GM19395 (cell line): ENCODE measurements around the gene DPEP2NB.
"Not testable (repeated sequence)": the region's sequence is repeated elsewhere in the genome, so short reads cannot be mapped to it uniquely, and the experiment has no call there.

Experiments
- ATAC-seq: cut with Tn5 transposase; IDR thresholded peaks from one replicate; pipeline ENCODE4 v1.9.1; 2021; ENCODE audit warnings: mild to moderate bottlenecking, moderate library complexity; ENCODE audit not compliant: unreplicated experiment

Gene DPEP2NB

DNA sequence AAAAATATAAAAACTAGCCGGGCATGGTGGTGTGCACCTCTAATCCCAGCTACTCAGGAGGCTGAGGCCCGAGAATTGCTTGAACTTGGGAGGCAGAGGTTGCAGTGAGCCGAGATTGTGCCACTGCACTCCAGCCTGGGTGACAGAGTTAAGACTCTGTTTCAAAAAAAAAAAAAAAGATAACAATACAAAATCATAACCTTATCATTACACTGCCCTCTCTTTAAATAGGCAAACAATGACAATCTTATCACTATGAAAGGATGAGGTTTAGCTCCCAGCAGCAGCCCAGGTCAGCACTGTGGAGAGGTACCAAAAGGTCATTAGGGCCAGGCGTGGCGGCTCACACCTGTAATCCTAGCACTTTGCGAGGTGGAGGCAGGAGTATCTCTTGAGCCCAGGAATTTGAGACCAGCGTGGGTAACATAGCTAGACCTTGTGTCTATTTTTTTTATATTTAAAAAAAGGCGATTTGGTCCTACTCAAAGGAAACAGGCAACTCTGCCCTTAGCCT is 3.5 kb upstream of the DPEP2NB start:
- ATAC-seq = no peak

DNA sequence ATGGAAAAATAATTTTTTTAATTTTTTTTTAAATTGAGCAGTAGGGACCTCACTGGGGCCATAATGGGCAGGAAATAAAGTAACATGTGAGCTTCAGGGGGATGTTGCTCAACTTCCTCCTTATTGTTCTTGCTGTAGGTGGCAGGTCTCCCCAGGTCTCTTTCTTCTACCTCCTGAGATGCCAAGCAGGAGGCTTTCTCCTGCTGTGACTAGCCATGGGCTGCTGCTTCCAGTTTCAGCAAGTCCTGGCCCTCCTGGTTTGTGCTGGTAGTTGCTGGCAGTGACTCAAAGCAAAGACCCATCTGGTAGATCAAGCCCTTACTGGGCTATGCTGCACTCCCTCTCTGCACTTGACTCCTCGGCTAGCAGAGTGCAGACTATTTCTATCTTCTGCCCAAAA is 2.3 kb downstream of the DPEP2NB start:
- ATAC-seq = no peak

- ATAC-seq = not testable (repeated sequence)
Observed at GRCh38 chr16:68009872-68010271, 5.8 kb downstream of the DPEP2NB start.

GRCh38 chr16:68009157-68009735 is 6.5 kb downstream of the DPEP2NB start:
- ATAC-seq = no peak

DNA sequence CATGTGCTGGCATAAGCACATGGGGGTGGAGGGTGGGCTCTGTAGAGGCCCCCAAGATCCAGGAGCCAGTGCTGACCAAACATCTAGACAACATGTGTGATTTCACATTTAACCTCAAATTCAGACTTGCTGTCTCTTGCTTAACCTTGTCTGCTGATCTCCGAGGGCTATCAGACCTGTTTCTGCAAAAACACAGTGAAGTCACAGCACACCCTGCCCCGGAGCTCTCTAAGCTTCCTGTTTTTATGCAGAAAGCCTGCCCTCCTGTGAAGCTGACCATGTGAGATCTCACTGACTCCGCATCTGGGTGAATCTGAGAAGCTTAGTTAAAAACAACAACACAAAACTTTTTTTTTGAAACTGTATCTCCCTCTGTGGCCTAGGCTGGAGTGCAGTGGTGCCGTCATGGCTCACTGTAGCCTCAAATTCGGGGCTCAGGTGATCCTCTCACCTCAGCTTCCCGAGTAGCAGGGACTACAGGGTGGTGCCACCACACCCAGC is 9.9 kb downstream of the DPEP2NB start:
- ATAC-seq = no peak

GRCh38 chr16:68005211-68005610 is 10.5 kb downstream of the DPEP2NB start:
- no peak for ATAC-seq

GRCh38 chr16:68003031-68003430 is 12.7 kb downstream of the DPEP2NB start:
- ATAC-seq = no peak

GRCh38 chr16:68000450-68000849 is 15.3 kb downstream of the DPEP2NB start:
- no peak for ATAC-seq

DNA sequence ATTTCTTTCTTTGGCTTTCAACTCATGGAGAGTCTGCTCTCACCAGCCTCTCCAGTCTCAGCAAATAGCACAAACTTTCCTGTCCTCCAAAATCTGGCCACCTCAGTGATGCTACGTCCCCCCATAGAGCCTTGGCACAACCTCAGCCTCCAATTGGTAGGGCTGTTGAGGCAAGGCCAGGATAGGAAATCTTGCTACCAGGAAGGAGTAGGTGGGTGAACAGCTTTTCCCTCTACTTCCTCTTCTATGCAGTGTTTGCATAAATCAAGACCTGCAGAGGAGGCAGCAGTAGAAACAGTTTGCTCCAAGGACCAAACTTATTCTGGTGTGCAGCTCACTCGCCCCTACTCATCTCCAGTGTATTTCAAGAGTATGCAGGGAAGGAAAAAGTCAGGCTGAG is 15.7 kb downstream of the DPEP2NB start:
- ATAC-seq = no peak

GRCh38 chr16:67998779-67999688 is 16.7 kb downstream of the DPEP2NB start, which contains the start of gene DPEP2:
DPEP2 (minus strand) TSS chr16:67999484; CDS start chr16:67993212, 6,272 bp downstream.
- not testable (repeated sequence) for ATAC-seq

- not testable (repeated sequence) for ATAC-seq
Observed at GRCh38 chr16:67998231-67998778, 17.4 kb downstream of the DPEP2NB start.

DNA sequence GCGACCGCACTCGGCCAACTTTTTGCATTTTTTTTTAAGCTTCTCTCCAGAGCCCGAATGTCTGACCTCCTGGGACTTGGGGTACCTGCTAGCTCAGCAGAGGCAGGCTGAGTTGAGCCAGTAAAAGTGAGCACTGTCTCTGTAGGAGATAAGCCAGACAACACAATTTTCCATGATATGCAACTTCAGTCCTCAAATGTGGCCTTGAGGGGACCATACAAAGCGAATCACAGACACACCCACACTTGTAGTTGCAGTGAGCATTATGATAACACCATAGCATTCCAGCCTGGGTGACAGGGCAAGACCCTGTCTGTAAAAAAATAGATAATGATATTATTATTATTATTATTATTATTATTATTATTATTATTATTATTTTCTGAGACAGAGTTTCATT is 19.0 kb downstream of the DPEP2NB start:
- no peak for ATAC-seq

DNA sequence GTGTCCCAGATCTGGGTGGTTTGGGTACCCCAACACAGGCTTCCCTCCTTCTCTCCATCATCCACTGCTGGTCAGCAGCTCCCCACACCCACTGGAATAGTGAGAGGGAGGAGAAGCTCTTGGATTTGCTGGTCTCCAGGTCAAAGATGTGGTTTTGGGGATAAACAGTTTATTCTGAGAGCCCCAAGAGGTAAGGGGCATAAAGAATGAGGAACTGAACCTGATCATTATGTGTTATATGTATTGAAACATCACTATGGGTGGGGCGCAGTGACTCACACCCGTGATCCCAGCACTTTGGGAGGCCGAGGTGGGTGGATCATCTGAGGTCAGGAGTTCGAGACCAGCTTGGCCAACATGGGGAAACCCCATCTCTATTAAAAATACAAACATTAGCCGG is 20.3 kb downstream of the DPEP2NB start:
- ATAC-seq = no peak

GRCh38 chr16:67994040-67994408 is 21.7 kb downstream of the DPEP2NB start:
- ATAC-seq = not testable (repeated sequence)

DNA sequence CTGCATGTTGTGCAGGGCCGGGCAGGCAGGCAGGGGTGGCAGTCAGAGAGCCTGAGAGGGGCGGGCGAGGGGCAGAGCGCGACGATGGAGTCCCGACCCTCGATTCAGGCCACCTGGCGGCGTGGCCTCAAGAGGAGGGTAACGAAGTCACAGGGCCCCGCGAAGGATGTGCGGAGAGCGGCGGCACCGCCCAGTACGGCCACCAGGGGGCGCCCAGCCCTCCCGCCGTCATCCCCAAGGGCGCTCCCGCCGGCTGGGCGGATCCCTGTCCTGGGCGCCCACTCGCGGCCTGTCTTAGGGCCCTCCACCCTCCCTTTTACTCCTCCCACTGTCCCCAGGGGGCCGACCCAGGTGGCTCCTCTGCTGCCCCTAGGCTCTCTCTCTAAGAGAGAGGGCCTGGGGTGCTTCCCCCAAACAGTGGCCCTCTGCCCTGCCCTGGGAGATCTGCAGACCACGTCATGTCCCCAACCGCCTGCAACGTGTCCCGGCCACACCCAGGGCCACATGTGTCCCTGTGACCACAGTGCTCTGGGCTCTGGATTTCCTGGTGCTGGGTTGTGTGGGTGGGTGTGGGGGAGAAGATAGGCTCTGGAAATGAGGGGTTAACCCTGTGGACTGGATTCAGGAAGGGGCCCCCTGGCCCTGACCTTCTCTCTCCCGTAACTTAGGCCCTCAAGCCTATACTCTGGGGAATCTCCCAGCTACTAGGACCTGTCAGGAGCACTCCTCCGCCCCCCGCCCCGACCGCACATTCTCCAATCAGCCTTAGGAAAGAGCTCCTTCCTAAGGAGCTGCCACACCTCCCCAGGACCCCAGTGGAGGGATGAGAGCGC is 22.3 kb downstream of the DPEP2NB start:
- no peak for ATAC-seq

DNA sequence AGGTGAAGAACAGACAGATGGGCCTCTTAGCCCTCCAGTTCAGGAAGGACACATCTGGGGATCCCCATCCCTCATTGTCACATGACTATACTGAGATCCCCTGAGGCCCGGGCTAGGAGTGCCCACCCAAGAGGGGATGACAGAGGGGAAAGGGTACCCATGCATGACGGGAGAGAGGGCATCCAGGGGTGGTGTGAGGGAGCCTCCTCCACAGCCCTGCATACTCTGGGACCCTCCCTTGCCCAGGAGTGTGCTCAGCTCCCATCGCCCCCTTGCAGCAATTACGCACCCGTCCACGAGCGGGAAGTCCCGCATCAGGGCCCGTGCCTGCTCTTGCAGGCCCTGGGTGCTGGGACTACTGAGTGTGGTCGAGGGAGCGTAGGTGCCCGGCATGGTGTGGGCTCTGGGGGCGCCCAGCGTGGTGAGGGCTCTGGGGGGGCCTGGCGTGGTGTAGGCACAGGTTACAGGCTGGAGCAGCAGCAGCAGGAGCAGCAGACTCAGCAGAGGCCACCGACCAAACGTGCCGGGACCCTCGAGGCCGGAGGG is 23.0 kb downstream of the DPEP2NB start:
- ATAC-seq = no peak

DNA sequence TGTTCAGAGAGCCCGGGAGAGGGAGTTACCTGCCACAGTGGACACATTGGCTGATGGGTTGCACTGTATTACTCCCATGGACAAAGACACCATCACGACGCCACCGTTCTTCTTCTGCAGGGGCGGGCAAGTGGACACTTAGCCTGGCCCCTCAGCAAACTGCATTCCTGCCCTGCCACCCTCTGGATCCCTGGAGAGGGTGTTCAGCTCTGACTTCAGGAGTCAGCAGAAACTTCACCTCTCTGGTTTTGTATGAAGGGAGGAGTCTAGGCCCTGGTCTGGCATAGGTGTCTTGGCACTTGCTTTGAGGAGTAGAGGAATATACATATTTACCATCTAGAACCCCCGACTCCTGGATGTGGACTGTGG is 25.7 kb downstream of the DPEP2NB start:
- no peak for ATAC-seq

DNA sequence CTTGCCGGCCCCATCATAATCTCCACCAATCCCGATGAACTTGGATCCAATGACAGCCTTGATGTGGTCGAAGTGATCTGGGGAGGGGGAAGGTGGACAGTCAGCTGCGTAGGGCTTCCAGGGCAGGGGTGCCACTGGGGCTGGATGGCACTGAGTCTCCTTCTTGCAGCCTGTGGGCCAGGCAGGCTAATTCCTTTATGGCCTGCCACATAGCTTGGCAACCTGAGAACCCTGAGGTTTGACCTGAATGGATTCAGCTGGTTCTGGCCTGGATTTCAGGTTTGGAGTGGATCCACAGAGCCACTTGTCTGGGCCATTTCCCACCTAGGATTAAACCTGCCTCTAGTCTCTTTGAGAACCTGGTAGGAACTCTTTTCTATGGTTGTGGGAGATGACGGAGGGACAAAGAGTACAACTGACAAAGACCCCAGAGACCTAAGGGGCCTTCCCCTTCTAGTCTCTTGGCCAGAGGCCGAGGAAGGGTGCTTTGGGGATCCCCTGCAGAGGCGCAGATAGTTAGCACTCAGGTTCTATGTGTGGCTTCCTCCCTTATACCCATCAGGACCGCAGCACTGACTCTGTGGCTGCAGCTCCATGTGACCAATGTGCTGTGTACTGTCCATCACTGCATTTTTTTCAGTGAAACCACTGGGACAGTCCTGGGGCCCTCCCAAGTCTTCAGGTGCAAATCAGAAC is 26.2 kb downstream of the DPEP2NB start:
- no peak for ATAC-seq

DNA sequence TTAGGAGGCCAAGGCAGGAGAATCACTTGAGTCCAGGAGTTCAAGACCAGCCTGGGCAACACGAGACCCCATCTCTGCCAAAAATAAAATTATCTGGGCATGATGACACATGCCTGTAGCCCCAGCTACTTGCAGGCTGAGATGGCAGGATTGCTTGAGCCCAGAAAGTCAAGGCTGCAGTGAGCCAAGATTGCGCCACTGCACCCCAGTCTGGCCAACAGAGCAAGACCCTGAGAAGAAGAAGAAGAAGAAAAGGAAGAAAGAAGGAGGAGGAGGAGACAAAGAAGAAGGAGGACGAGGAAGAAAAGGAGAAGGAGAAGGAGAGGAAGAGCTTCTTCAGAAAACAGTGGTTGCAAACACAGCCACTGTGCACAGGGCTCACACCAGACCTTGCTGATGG is 27.0 kb downstream of the DPEP2NB start:
- ATAC-seq = no peak
